ENCODE measurements around the gene COPA.
"Not testable (repeated sequence)": the region's sequence is repeated elsewhere in the genome, so short reads cannot be mapped to it uniquely, and the experiment has no call there.

GRCh38 chr1:160388406-160388805, 45.4 kb upstream of the COPA start:
- not testable (repeated sequence) for TF ChIP-seq CTCF, POLR2A (IDR thresholded peaks at IDR 0.05)
